LNCaP clone FGC (cell line): Measurements from ENCODE around the gene NSL1.
A peak's percentile ranks its signal among the peaks of the same experiment; 100 is the strongest.
"Not testable (repeated sequence)": the region's sequence is repeated elsewhere in the genome, so short reads cannot be mapped to it uniquely, and the experiment has no call there.

Experiments
- DNase-seq: peaks from one replicate; pipeline ENCODE4 v3.0.0-alpha.2; 2011; ENCODE audit warnings: low read depth
- H3K4me3 ChIP-seq: 2 replicates; pipeline ENCODE4 v1.5.1; 2011; ENCODE audit warnings: mild to moderate bottlenecking, low read depth, low read length, control low read depth
- CTCF ChIP-seq: IDR thresholded peaks from 2 replicates; pipeline ENCODE4 v1.5.1; 2012; ENCODE audit warnings: mild to moderate bottlenecking; ENCODE audit not compliant: control insufficient read depth, insufficient read depth; ENCODE audit errors: extremely low read depth

Gene NSL1

DNA sequence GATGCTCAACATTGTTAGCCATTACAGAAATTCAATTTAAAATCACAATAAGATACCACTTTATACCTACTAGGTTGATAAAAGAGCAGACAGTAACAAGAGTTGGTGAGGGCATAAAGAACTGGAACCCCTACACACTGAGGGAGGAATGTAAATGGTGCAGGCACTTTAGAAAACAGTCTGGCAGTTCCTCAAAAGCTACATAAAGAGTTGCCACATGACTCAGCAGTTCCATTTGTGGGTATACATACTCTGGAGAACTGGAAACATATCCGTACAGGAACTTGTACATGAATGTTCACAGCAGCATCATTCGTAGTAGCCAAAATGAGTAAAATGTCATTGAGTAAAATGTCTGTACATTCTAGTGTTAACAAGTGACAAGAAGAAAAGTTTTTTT lies 17.0 kb downstream of the NSL1 start:
- no peak for DNase-seq
- TF ChIP-seq CTCF = no peak
- no peak overlapping the region for H3K4me3 ChIP-seq

- H3K4me3 ChIP-seq = no peak overlapping the region
- no peak for TF ChIP-seq CTCF
Measured at GRCh38 chr1:212773011-212773410, 18.6 kb downstream of the NSL1 start.

GRCh38 chr1:212771341-212771740 lies 20.2 kb downstream of the NSL1 start:
- TF ChIP-seq CTCF = no peak
- H3K4me3 ChIP-seq = no peak overlapping the region
- DNase-seq = no peak

More at GRCh38 chr1:212773011-212773410, 18.6 kb downstream of the NSL1 start:
- DNase-seq = no peak

- TF ChIP-seq CTCF = no peak
- no peak overlapping the region for H3K4me3 ChIP-seq
- DNase-seq = no peak
Measured at GRCh38 chr1:212769459-212770167, 22.0 kb downstream of the NSL1 start.

DNA sequence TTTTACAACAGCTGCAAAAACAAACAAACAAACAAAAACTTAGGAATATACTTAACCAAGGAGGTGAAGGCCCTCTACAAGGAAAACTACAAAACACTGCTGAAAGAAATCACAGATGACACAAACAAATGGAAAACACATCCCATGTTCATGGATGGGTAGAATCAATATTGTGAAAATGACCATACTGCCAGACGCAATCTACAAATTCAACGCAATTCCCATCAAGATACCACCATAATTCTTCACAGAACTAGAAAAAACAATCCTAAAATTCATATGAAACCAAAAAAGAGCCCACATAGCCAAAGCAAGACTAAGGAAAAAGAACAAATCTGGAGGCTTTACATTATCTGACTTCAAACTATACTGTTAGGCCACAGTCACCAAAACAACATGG lies 24.8 kb downstream of the NSL1 start:
- H3K4me3 ChIP-seq, DNase-seq: not testable (repeated sequence)

GRCh38 chr1:212764718-212765281 lies 26.8 kb downstream of the NSL1 start:
- not testable (repeated sequence) for DNase-seq, H3K4me3 ChIP-seq

GRCh38 chr1:212762839-212763238 lies 28.7 kb downstream of the NSL1 start:
- no peak overlapping the region for H3K4me3 ChIP-seq
- TF ChIP-seq CTCF = no peak
- no peak for DNase-seq

GRCh38 chr1:212762234-212762633 lies 29.3 kb downstream of the NSL1 start:
- TF ChIP-seq CTCF = no peak
- DNase-seq = peak; percentile 42
- H3K4me3 ChIP-seq = no peak overlapping the region
